Measurements from ENCODE around the gene ITGB4.
"Not testable (repeated sequence)": the region's sequence is repeated elsewhere in the genome, so short reads cannot be mapped to it uniquely, and the experiment has no call there.

Gene ITGB4

DNA sequence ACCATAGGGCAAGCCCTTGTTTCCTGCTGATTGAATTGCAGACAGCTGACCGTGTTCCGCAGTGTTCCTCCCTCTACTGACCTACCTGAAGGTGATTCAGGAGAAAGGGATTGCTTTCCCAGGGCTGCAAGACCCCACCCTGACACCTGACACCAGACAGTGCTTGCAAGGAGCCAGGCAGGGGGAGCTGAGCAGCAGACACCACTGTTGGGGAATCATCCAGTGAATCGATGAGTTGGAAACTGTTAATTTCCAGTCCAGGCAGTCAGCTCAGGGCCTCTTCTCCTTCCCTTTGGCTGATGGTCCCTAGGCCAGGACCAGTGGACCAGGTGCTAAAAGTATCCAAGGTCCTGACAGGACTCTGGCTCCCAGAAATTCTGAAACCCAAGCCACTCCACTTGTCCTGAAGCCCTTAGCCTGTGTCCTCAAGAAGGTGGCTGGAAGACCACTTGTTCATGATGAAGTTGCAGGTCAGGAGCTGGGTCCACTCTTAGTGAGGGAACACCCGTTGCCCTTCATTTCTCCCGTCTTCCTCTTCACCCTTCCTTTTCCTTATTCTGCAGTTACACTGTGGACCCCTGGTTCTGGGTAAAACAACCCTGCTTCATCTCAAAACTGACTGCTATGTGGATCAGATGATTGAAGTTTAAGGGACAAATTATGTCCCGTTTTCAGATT, 53.9 kb downstream of the ITGB4 start:
- no peaks in the 10 kb centered on the region for H3K27me3 ChIP-seq (ENCODE audit: insufficient read depth, poor library complexity, severe bottlenecking)
- ATAC-seq (ENCODE audit: low read depth) (peak; percentile 72), DNase-seq (ENCODE audit: low spot score) (peak; percentile 88)

DNA sequence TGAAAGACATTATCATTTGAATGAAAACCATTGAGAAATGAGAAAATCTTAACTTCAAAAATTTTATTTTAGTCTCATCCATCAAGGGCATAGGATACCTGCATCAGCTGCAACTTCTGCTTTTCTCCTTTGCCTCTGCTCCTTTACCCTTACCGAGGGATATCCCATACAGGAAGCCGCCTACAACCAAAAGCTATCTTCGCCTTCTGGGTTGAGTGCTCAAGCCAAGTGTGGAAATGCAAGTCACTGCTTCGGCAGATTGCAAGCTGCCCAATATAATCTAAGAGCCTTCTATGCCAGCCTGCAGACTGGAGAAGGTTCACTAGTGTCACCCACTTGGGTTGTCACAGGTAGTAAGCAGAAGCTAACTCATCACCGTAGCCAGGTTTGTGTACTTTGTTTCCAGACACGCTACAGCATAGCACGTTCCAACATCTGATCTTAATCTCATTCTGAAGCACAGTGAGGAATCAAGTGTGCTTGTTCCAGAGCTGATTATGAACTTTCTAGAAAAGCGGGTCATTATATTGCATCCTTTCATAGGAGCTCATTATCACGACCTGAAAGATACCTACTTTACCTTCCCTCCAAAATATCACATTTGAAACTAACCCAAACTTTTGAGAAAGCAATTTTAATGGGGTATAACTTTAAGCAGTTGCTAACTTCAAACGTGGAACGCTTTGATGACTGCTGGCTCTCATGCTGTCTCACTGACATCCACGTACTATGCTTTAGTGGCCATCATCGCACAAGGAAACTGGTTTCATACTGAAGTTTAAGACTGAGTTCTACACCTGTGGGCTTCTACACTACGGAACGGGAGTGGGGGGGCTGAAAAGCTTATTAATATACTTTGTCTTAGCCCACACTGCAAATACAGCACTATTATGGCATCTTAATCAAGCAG, 55.4 kb downstream of the ITGB4 start:
- Histone ChIP-seq H3K36me3 (ENCODE audit: low read depth) (peaks cover 35% of the 10 kb centered on the region), H3K27me3 (ENCODE audit: insufficient read depth, poor library complexity, severe bottlenecking) (no peaks in the 10 kb centered on the region), H3K4me1 (ENCODE audit: insufficient read depth, poor library complexity, severe bottlenecking) (peaks cover 24% of the 10 kb centered on the region), H3K4me3 (ENCODE audit: severe bottlenecking) (peak overlapping the region; percentile 0), H3K9me3 (ENCODE audit: severe bottlenecking) (no peaks in the 10 kb centered on the region), H3K27ac (ENCODE audit: poor library complexity, severe bottlenecking) (peak overlapping the region; percentile 92)
- DNase-seq (ENCODE audit: low spot score) (no peak), ATAC-seq (ENCODE audit: low read depth) (no peak)
- TF ChIP-seq, protein P1, sequence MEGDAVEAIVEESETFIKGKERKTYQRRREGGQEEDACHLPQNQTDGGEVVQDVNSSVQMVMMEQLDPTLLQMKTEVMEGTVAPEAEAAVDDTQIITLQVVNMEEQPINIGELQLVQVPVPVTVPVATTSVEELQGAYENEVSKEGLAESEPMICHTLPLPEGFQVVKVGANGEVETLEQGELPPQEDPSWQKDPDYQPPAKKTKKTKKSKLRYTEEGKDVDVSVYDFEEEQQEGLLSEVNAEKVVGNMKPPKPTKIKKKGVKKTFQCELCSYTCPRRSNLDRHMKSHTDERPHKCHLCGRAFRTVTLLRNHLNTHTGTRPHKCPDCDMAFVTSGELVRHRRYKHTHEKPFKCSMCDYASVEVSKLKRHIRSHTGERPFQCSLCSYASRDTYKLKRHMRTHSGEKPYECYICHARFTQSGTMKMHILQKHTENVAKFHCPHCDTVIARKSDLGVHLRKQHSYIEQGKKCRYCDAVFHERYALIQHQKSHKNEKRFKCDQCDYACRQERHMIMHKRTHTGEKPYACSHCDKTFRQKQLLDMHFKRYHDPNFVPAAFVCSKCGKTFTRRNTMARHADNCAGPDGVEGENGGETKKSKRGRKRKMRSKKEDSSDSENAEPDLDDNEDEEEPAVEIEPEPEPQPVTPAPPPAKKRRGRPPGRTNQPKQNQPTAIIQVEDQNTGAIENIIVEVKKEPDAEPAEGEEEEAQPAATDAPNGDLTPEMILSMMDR (IDR thresholded peaks at IDR 0.05; ENCODE audit: poor library complexity, severe bottlenecking): no peak

More for the DNA sequence above, 53.9 kb downstream of the ITGB4 start:
- TF ChIP-seq, protein P1 (IDR thresholded peaks at IDR 0.05; ENCODE audit: poor library complexity, severe bottlenecking): peak; percentile 14
- Histone ChIP-seq H3K4me3 (ENCODE audit: severe bottlenecking) (no peak overlapping the region), H3K9me3 (ENCODE audit: severe bottlenecking) (no peaks in the 10 kb centered on the region), H3K27ac (ENCODE audit: poor library complexity, severe bottlenecking) (peak overlapping the region; percentile 92), H3K4me1 (ENCODE audit: insufficient read depth, poor library complexity, severe bottlenecking) (peaks cover 19% of the 10 kb centered on the region), H3K36me3 (ENCODE audit: low read depth) (peaks cover 35% of the 10 kb centered on the region)

DNA sequence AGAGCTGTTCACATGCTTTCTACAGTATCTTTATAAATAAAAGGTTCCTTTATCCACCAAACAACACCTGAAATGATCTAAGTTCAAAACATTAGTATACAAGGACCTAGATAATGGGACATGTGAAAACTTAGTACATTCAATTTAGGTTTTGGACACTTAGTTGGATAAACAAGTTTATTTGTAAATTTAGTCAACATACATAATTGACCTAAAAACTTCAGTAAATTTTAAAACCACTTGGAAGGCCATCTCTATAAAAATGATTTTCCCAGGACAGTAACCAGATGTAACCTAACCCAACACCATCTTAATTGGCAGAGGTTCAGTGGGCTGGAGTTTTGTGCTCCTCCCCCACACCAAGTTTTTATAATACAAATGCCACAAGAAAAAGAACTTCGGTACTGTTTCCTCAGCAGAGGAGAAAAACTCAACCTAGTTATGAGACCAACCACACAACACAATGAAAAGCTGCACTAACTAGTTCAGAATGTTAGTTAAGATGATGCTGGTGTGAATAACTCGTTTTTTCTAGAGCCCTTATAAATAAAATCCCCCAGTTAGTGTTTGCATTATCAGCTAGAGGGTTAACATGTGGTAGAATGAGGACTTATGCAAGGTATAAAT, 56.1 kb downstream of the ITGB4 start:
- H3K27me3 ChIP-seq (ENCODE audit: insufficient read depth, poor library complexity, severe bottlenecking): no peaks in the 10 kb centered on the region
- ATAC-seq (ENCODE audit: low read depth): no peak
- no peaks in the 10 kb centered on the region for H3K9me3 ChIP-seq (ENCODE audit: severe bottlenecking)
- H3K4me1 ChIP-seq (ENCODE audit: insufficient read depth, poor library complexity, severe bottlenecking): peaks cover 24% of the 10 kb centered on the region
- H3K4me3 ChIP-seq (ENCODE audit: severe bottlenecking): peak overlapping the region; percentile 0
- TF ChIP-seq, protein P1 (IDR thresholded peaks at IDR 0.05; ENCODE audit: poor library complexity, severe bottlenecking): no peak
- no peak for DNase-seq (ENCODE audit: low spot score)
- peaks cover 35% of the 10 kb centered on the region for H3K36me3 ChIP-seq (ENCODE audit: low read depth)
- H3K27ac ChIP-seq (ENCODE audit: poor library complexity, severe bottlenecking): peak overlapping the region; percentile 92

DNA sequence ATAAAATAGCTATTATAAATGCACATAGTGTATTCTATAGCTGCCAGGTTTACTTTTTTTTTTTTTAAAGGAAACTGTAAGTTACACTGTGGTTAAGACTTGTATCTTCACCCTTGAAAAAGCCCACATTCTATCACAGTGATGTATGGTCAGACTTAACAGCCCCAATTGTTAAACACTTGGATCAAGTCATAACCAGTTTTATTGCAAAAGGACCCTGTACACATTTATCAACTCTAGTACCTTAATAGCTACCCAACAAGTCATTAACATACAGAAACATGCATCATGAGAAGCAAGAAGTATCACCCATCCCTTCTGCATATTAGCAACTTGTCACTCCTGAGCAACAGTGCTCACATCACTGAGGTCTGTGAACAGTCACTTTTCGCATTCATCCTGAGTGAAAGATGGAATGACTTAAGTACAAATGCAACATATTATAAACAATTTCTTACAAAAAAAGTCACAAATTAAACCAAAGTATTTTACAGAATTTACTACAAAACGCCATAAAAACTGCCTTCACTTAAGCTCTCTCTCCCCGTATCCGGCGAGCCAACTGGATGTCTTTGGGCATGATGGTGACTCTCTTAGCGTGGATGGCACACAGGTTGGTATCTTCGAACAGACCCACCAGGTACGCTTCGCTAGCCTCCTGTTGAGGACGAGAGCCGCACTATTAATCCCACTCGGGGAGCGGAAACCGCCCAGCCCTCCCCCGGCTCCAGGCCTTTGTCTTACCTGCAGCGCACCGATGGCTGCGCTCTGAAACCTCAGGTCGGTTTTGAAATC, 57.0 kb downstream of the ITGB4 start:
- peak overlapping the region; percentile 84 for H3K4me3 ChIP-seq (ENCODE audit: severe bottlenecking)
- not testable (repeated sequence) for DNase-seq (ENCODE audit: low spot score); H3K9me3 ChIP-seq (ENCODE audit: severe bottlenecking); ATAC-seq (ENCODE audit: low read depth); H3K27me3 ChIP-seq (ENCODE audit: insufficient read depth, poor library complexity, severe bottlenecking)
- H3K27ac ChIP-seq (ENCODE audit: poor library complexity, severe bottlenecking): peak overlapping the region; percentile 92
- H3K36me3 ChIP-seq (ENCODE audit: low read depth): peaks cover 35% of the 10 kb centered on the region
- peaks cover 28% of the 10 kb centered on the region for H3K4me1 ChIP-seq (ENCODE audit: insufficient read depth, poor library complexity, severe bottlenecking)

Measured in RWPE2 (cell line).